Vagina (tissue), 2 donors: ENCODE results near the gene MYO18A. TPM values are rescaled to one million over a fixed set of nuclear protein-coding genes. Genes with fewer than 3 reads are reported as not detected.

Source experiments
- DNase-seq, 2 donors: peaks; one replicate each; pipeline ENCODE4 v3.0.0-alpha.2; 2017; ENCODE audit errors: extremely low spot score in 2 of 2
- H3K27ac ChIP-seq: fragments of 200-600 bp; sonication (generic); one replicate; pipeline ENCODE4 v1.5.1; 2019
- H3K27me3 ChIP-seq: fragments of 200-600 bp; sonication (generic); one replicate; pipeline ENCODE4 v1.5.1; 2019
- H3K36me3 ChIP-seq, 2 donors: fragments of 200-600 bp; sonication (generic); one replicate each; pipeline ENCODE4 v1.5.1; 2017 to 2019
- H3K4me1 ChIP-seq: fragments of 200-600 bp; sonication (generic); one replicate; pipeline ENCODE4 v1.5.1; 2019
- H3K4me3 ChIP-seq, 2 donors: fragments of 200-600 bp; sonication (generic); 1 replicate in 1 of 2; 2 replicates in 1 of 2; pipeline ENCODE4 v1.5.1; 2016 to 2019
- H3K9me3 ChIP-seq: fragments of 200-600 bp; sonication (generic); one replicate; pipeline ENCODE4 v1.5.1; 2019
- CTCF ChIP-seq, 3 experiments: fragments of 450-650 bp in 2 of 3; fragments of 200-600 bp in 1 of 3; sonication (generic) in 1 of 3; IDR thresholded peaks; one replicate each; pipeline ENCODE4 v1.5.1; 2017 to 2019; ENCODE audit warnings: antibody characterized with exemption in 3 of 3, mild to moderate bottlenecking in 2 of 3, moderate library complexity in 2 of 3
- POLR2A ChIP-seq, 2 donors: fragments of 450-650 bp; IDR thresholded peaks; one replicate each; pipeline ENCODE4 v1.6.1; 2017; ENCODE audit warnings: antibody characterized with exemption in 2 of 2, mild to moderate bottlenecking in 2 of 2, moderate library complexity in 2 of 2
- POLR2AphosphoS5 ChIP-seq, 2 donors: sonication (generic); formaldehyde crosslinking; IDR thresholded peaks; one replicate each; pipeline ENCODE4 v1.9.0; 2017; ENCODE audit warnings: antibody characterized with exemption in 2 of 2, mild to moderate bottlenecking in 2 of 2, low read depth in 1 of 2; ENCODE audit not compliant: insufficient read depth in 1 of 2
- intact Hi-C: fragments of 100-400 bp; cut with DNase I; formaldehyde crosslinking; loops from one replicate; pipeline ENCODE4 v1.15.1; 2023
- total RNA-seq: library from RNA; depleted of rRNA; stranded (reverse); fragments of >200 nt; gene quantifications from one replicate; pipeline ENCODE4 v1.2.3, GENCODE V29; 2016

Gene MYO18A
- total RNA-seq, 1 donor from 2014 or later: 70.7 TPM

GRCh38 chr17:29181226-29181625, 1.0 kb upstream of the MYO18A start:
- no peak overlapping the region for H3K4me3 ChIP-seq

DNA sequence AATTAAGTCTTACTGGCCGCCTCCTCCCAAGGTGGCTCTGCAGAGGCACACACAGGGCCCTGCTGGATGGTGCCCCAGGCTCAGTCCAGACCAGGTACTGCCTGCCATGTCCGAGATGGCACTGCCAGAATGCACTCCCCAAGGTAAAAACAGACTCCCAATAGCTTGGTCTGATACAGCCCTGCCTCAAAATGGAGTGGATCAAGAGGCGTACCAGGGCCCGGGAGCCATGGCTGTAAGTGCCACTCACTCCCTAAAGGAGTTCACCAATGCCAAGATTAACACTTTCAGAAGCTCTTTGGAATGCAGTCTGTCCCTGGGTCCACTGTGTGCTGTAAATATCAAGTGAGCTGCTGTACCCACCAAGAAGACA, 576 bp upstream of the MYO18A start:
- Histone ChIP-seq H3K4me3 (peak overlapping the region; percentile 73 to 75), H3K27me3 (no peaks in the 10 kb centered on the region), H3K9me3 (no peaks in the 10 kb centered on the region), H3K4me1 (peaks cover 49% of the 10 kb centered on the region), H3K27ac (peak overlapping the region; percentile 93), H3K36me3 (no peaks in the 10 kb centered on the region)
- DNase-seq: no peak
- TF ChIP-seq CTCF (IDR thresholded peaks at IDR 0.05): no peak
- no peak for TF ChIP-seq POLR2A (IDR thresholded peaks at IDR 0.05)
- no peak for TF ChIP-seq POLR2AphosphoS5 (IDR thresholded peaks at IDR 0.05; ENCODE audit: insufficient read depth in 1 of 2, low read depth in 1 of 2)
- intact Hi-C loops: no loop called here

More at GRCh38 chr17:29181226-29181625, 1.0 kb upstream of the MYO18A start:
- Histone ChIP-seq H3K9me3 (no peaks in the 10 kb centered on the region), H3K27ac (peak overlapping the region; percentile 93), H3K4me1 (peaks cover 45% of the 10 kb centered on the region), H3K27me3 (no peaks in the 10 kb centered on the region), H3K36me3 (no peaks in the 10 kb centered on the region)
- intact Hi-C loops: no loop called here
- no peak for DNase-seq
- TF ChIP-seq CTCF (IDR thresholded peaks at IDR 0.05) (no peak), POLR2AphosphoS5 (IDR thresholded peaks at IDR 0.05; ENCODE audit: insufficient read depth in 1 of 2, low read depth in 1 of 2) (peak in 1 of 2 donors; percentile 13), POLR2A (IDR thresholded peaks at IDR 0.05) (no peak)

GRCh38 chr17:29179232-29180033, 765 bp downstream of the MYO18A start:
- no peak for DNase-seq
- peak overlapping the region; percentile 73 to 75 for H3K4me3 ChIP-seq
- peaks cover 52% of the 10 kb centered on the region for H3K4me1 ChIP-seq
- intact Hi-C loops: loop anchor here (5.0 kb wide), 1 partner anchor 37 kb away; no protein-coding TSS in a partner anchor
- no peaks in the 10 kb centered on the region for H3K36me3 ChIP-seq
- no peaks in the 10 kb centered on the region for H3K27me3 ChIP-seq
- H3K9me3 ChIP-seq: no peaks in the 10 kb centered on the region
- TF ChIP-seq POLR2AphosphoS5 (IDR thresholded peaks at IDR 0.05; ENCODE audit: insufficient read depth in 1 of 2, low read depth in 1 of 2): peak in 1 of 2 donors; percentile 57
- no peak for TF ChIP-seq POLR2A (IDR thresholded peaks at IDR 0.05)
- peak overlapping the region; percentile 93 for H3K27ac ChIP-seq

DNA sequence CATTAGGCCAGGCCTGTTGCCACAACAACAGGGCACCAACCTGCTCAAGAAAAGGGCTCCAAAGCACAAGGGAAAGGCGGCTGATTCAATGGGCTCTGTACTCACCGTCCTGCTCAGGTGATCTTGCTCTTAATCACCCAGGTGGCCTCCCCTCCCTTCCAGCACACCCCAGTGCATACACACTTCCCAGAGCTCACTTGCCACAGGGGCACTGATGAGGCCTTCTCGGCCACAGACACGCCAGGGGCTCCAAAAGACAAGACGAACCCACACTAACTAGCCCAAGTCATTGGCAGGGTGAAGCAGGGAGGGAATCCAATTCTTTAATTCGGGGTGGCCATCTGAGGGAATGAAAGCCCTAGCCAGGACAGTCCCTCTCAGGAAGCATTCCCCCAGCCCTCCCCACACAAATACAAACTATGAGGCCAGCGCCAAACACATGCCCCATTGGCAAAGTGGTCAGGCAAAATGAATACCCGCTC, 1.4 kb downstream of the MYO18A start:
- Histone ChIP-seq H3K9me3 (no peaks in the 10 kb centered on the region), H3K27ac (peak overlapping the region; percentile 93), H3K27me3 (no peaks in the 10 kb centered on the region), H3K4me3 (peak overlapping the region; percentile 73 to 75), H3K4me1 (peaks cover 52% of the 10 kb centered on the region), H3K36me3 (no peaks in the 10 kb centered on the region)
- TF ChIP-seq CTCF (IDR thresholded peaks at IDR 0.05) (no peak), POLR2A (IDR thresholded peaks at IDR 0.05) (no peak), POLR2AphosphoS5 (IDR thresholded peaks at IDR 0.05; ENCODE audit: insufficient read depth in 1 of 2, low read depth in 1 of 2) (peak in 1 of 2 donors; percentile 5)
- no peak for DNase-seq
- intact Hi-C loops: loop anchor here (5.0 kb wide), 1 partner anchor 36 kb away; no protein-coding TSS in a partner anchor

DNA sequence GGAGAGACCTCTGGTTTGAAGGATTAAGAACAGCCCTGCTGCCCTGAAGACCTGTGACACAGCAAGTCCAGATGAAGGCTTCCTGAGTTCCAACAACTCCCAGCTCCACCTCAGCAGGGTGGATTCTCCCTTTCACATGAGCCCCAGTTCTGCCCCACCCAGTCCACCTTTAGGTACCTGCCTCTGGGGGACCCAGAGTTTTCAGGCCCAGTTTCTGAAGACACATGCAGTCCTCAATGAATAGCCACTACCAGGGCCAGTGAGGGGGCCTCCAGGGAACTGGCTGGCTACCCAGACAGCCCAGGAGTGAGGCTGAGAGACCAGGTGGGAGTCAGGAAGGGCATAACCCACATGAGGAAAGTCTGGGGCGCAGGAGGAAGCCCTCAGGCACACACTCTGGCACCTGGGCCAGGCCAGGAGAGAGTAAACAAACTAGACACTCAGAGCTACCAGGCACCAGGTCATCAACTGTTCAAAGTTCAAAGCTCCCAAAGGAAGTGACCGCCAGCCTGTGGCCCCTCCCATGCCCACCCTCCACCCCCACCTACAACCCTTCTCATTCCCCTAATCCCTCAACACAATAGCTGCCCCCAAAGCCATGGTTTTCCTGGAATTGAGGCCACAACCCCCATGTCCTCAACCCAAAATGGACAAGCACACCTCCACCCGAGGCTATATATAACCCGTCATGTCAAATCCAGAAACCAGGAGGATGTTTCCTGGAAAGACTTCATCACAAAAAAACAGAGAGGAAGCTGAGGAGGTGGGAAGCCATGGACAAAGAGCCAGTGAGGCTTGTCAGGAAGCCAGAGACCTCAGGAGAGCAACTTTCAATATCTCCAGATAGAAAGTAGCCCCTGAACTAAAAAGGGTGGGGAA, 2.1 kb downstream of the MYO18A start:
- Histone ChIP-seq H3K36me3 (no peaks in the 10 kb centered on the region), H3K4me1 (peaks cover 52% of the 10 kb centered on the region), H3K4me3 (peak overlapping the region in 1 of 2 donors; percentile 48), H3K27me3 (no peaks in the 10 kb centered on the region), H3K9me3 (no peaks in the 10 kb centered on the region), H3K27ac (peak overlapping the region; percentile 93)
- no peak for DNase-seq
- TF ChIP-seq POLR2A (IDR thresholded peaks at IDR 0.05) (no peak), POLR2AphosphoS5 (IDR thresholded peaks at IDR 0.05; ENCODE audit: insufficient read depth in 1 of 2, low read depth in 1 of 2) (peak in 1 of 2 donors; percentile 7)
- intact Hi-C loops: loop anchor here (5.0 kb wide), 1 partner anchor 36 kb away; no protein-coding TSS in a partner anchor
